Astrocyte (in vitro differentiated cells and primary cell): ENCODE measurements around the gene REP15. TPM values are rescaled to one million over a fixed set of nuclear protein-coding genes. Genes with fewer than 3 reads are reported as not detected.
A peak's percentile ranks its signal among the peaks of the same experiment; 100 is the strongest.

ENCODE experiments used
- DNase-seq: peaks from one replicate; pipeline ENCODE4 v3.0.0-alpha.2; 2010; ENCODE audit warnings: low read depth
- FAIRE-seq: peaks from 2 replicates; lab custom pipeline; 2011; peaks lifted over from hg19 to GRCh38; lab: Jason Lieb, UNC
- H2AFZ ChIP-seq: 2 replicates; pipeline ENCODE4 v1.6.0; 2012; ENCODE audit warnings: low read depth, low read length, inconsistent platforms
- H3K27ac ChIP-seq: 2 replicates; pipeline ENCODE4 v1.5.1; 2011; ENCODE audit warnings: low read depth, low read length, inconsistent platforms
- H3K27me3 ChIP-seq: 2 replicates; pipeline ENCODE4 v1.6.0; 2011; ENCODE audit warnings: low read length, inconsistent platforms; ENCODE audit not compliant: insufficient read depth
- H3K36me3 ChIP-seq: 2 replicates; pipeline ENCODE4 v1.5.1; 2011; ENCODE audit warnings: low read length, inconsistent platforms; ENCODE audit not compliant: insufficient read depth
- H3K4me1 ChIP-seq: 2 replicates; pipeline ENCODE4 v1.5.1; 2011; ENCODE audit warnings: low read length, inconsistent platforms; ENCODE audit not compliant: insufficient read depth
- H3K4me2 ChIP-seq: 2 replicates; pipeline ENCODE4 v1.6.0; 2012; ENCODE audit warnings: low read length, inconsistent platforms
- H3K4me3 ChIP-seq: 2 replicates; pipeline ENCODE4 v1.5.1; 2011; ENCODE audit warnings: low read depth, mild to moderate bottlenecking, low read length, inconsistent platforms; ENCODE audit not compliant: insufficient read depth
- H3K79me2 ChIP-seq: 2 replicates; pipeline ENCODE4 v1.6.0; 2012; ENCODE audit warnings: mild to moderate bottlenecking, low read length, inconsistent platforms; ENCODE audit not compliant: insufficient read depth
- H3K9ac ChIP-seq: 2 replicates; pipeline ENCODE4 v1.6.0; 2012; ENCODE audit warnings: mild to moderate bottlenecking, low read length, inconsistent platforms
- H3K9me3 ChIP-seq: 2 replicates; pipeline ENCODE4 v1.5.1; 2012; ENCODE audit warnings: low read depth, mild to moderate bottlenecking, low read length, inconsistent platforms; ENCODE audit not compliant: insufficient read depth
- H4K20me1 ChIP-seq: 2 replicates; pipeline ENCODE4 v1.6.0; 2012; ENCODE audit warnings: low read length, inconsistent platforms; ENCODE audit not compliant: insufficient read depth
- H3K27ac Mint-ChIP-seq: one replicate; pipeline ENCODE4 v1.8.0; 2021; ENCODE audit warnings: mild to moderate bottlenecking, mixed read lengths; ENCODE audit not compliant: unreplicated experiment
- H3K27me3 Mint-ChIP-seq: one replicate; pipeline ENCODE4 v1.8.0; 2021; ENCODE audit warnings: low read depth, mixed read lengths; ENCODE audit not compliant: unreplicated experiment
- H3K36me3 Mint-ChIP-seq: one replicate; pipeline ENCODE4 v1.8.0; 2021; ENCODE audit warnings: low read depth, mixed read lengths; ENCODE audit not compliant: unreplicated experiment
- H3K4me1 Mint-ChIP-seq: one replicate; pipeline ENCODE4 v1.8.0; 2021; ENCODE audit warnings: low read depth, mixed read lengths; ENCODE audit not compliant: unreplicated experiment
- H3K4me3 Mint-ChIP-seq: one replicate; pipeline ENCODE4 v1.8.0; 2021; ENCODE audit warnings: mild to moderate bottlenecking, moderate library complexity, mixed read lengths; ENCODE audit not compliant: unreplicated experiment
- H3K9me3 Mint-ChIP-seq: one replicate; pipeline ENCODE4 v1.8.0; 2021; ENCODE audit warnings: mild to moderate bottlenecking, mixed read lengths; ENCODE audit not compliant: unreplicated experiment
- CTCF ChIP-seq: IDR thresholded peaks from 2 replicates; pipeline ENCODE4 v1.5.1; 2011; ENCODE audit warnings: low read depth, mild to moderate bottlenecking, inconsistent platforms, low read length, moderate library complexity; ENCODE audit not compliant: insufficient read depth
- EZH2 ChIP-seq: IDR thresholded peaks from 2 replicates; pipeline ENCODE4 v1.6.1; 2012; ENCODE audit warnings: mild to moderate bottlenecking, low read length, inconsistent platforms; ENCODE audit not compliant: insufficient read depth
- total RNA-seq: library from RNA; stranded (reverse); gene quantifications from 2 replicates; pipeline ENCODE4 v1.2.1, GENCODE V29; 2021

Gene REP15
- total RNA-seq, 1 donor from 2014 or later, result 3.8 TPM

- Histone ChIP-seq H3K4me1 (peaks cover 10% of the 10 kb centered on the region), H3K27ac (peak overlapping the region; percentile 32), H2AFZ (no peak overlapping the region), H3K4me3 (no peak overlapping the region), H3K79me2 (no peaks in the 10 kb centered on the region), H4K20me1 (peaks cover 3% of the 10 kb centered on the region), H3K36me3 (peaks cover 42% of the 10 kb centered on the region), H3K27me3 (no peaks in the 10 kb centered on the region), H3K9me3 (no peaks in the 10 kb centered on the region), H3K9ac (no peak overlapping the region), H3K4me2 (no peak overlapping the region)
- Mint-ChIP-seq H3K4me3 (no peak overlapping the region), H3K27ac (no peak overlapping the region), H3K27me3 (no peaks in the 10 kb centered on the region), H3K4me1 (peaks cover 11% of the 10 kb centered on the region), H3K9me3 (no peaks in the 10 kb centered on the region), H3K36me3 (peaks cover 25% of the 10 kb centered on the region)
- TF ChIP-seq EZH2, result no peak
- no peak for TF ChIP-seq CTCF
- FAIRE-seq (peak; percentile 13), DNase-seq (peak; percentile 84)
Measured at GRCh38 chr12:27667540-27667939, 28.7 kb upstream of the REP15 start.

DNA sequence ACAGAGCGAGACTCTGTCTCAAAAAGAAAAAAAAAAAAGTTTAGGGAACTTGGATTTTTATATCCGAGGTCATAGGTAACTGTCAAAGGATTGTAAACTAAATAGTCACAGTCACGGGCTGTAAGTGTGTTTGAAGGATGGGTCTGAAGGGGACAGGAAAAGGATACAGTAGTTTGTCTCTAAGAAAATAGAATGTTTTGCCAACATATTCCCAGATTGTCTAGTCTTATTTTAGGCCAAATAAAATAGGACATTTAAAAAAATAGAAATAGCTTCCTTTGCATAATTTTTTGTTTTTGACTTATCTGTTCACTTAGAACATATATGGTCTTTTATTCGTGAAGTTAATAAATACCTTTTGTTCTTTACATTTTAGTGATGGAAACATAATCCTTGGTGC, 24.2 kb upstream of the REP15 start:
- H3K36me3 ChIP-seq, result peaks cover 21% of the 10 kb centered on the region
- H4K20me1 ChIP-seq, result peaks cover 3% of the 10 kb centered on the region
- H3K4me1 ChIP-seq, result peaks cover 9% of the 10 kb centered on the region
- no peak overlapping the region for H3K4me3 ChIP-seq
- Mint-ChIP-seq H3K27me3 (no peaks in the 10 kb centered on the region), H3K9me3 (no peaks in the 10 kb centered on the region), H3K4me1 (peaks cover 10% of the 10 kb centered on the region), H3K36me3 (peaks cover 17% of the 10 kb centered on the region), H3K4me3 (no peak overlapping the region), H3K27ac (no peak overlapping the region)
- FAIRE-seq (no peak), DNase-seq (no peak)
- H3K9ac ChIP-seq, result no peak overlapping the region
- H2AFZ ChIP-seq, result no peak overlapping the region
- no peaks in the 10 kb centered on the region for H3K79me2 ChIP-seq
- no peaks in the 10 kb centered on the region for H3K27me3 ChIP-seq
- no peaks in the 10 kb centered on the region for H3K9me3 ChIP-seq
- no peak overlapping the region for H3K4me2 ChIP-seq
- no peak overlapping the region for H3K27ac ChIP-seq
- no peak for TF ChIP-seq EZH2

DNA sequence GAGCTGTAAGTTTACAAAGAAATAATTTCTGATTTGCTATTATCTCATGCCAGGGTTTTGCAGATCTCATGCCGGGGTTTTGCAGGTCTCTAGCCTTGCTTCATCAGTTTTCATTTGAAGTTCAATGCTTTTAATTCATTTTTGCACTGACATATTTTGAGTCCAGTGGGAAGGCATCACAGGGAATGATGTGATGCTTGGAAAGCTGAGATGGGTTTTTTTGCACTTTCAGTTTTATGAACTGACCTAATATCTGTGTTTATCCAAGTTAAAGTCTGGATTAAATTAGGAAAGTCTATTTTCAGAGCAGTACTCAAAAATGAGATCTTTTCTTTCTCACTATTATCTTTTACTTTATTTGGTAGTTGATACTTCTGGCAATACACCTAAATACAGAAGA, 23.6 kb upstream of the REP15 start:
- Histone ChIP-seq H3K27ac (no peak overlapping the region), H3K4me2 (no peak overlapping the region), H4K20me1 (peaks cover 3% of the 10 kb centered on the region), H3K4me1 (peaks cover 3% of the 10 kb centered on the region), H3K27me3 (no peaks in the 10 kb centered on the region), H3K36me3 (peaks cover 16% of the 10 kb centered on the region), H2AFZ (no peak overlapping the region), H3K9ac (no peak overlapping the region), H3K9me3 (no peaks in the 10 kb centered on the region), H3K4me3 (no peak overlapping the region), H3K79me2 (no peaks in the 10 kb centered on the region)
- peaks cover 4% of the 10 kb centered on the region for H3K4me1 Mint-ChIP-seq
- H3K27ac Mint-ChIP-seq, result no peak overlapping the region
- FAIRE-seq (no peak), DNase-seq (no peak)
- no peak overlapping the region for H3K4me3 Mint-ChIP-seq
- H3K9me3 Mint-ChIP-seq, result no peaks in the 10 kb centered on the region
- H3K36me3 Mint-ChIP-seq, result peaks cover 17% of the 10 kb centered on the region
- H3K27me3 Mint-ChIP-seq, result no peaks in the 10 kb centered on the region
- TF ChIP-seq EZH2, result no peak
- no peak for TF ChIP-seq CTCF
